ENCODE results near the gene FIGNL1.

Gene FIGNL1

DNA sequence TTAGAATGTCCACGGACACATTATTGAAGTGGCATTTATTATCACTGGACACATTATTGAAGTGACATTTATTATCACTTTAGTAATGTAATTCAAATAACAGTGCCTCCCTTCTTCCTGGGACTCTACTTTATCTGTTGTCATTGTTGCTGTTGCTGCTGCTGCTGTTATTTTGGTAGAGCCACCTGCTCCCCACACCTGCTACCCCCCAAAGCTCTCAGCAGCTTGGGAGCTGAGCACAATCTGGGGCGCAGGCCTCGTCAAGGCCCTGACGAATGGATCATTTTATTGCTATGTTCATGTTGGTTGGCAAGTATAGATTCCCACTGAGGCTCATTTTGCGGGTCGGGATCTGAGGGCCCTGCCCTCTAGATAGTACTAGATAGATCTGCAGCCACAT, 24.8 kb downstream of the FIGNL1 start:
- no peak for TF ChIP-seq EZH2 (IDR thresholded peaks at IDR 0.05; ENCODE audit: borderline replicate concordance, low read length)
- TF ChIP-seq, protein P1, sequence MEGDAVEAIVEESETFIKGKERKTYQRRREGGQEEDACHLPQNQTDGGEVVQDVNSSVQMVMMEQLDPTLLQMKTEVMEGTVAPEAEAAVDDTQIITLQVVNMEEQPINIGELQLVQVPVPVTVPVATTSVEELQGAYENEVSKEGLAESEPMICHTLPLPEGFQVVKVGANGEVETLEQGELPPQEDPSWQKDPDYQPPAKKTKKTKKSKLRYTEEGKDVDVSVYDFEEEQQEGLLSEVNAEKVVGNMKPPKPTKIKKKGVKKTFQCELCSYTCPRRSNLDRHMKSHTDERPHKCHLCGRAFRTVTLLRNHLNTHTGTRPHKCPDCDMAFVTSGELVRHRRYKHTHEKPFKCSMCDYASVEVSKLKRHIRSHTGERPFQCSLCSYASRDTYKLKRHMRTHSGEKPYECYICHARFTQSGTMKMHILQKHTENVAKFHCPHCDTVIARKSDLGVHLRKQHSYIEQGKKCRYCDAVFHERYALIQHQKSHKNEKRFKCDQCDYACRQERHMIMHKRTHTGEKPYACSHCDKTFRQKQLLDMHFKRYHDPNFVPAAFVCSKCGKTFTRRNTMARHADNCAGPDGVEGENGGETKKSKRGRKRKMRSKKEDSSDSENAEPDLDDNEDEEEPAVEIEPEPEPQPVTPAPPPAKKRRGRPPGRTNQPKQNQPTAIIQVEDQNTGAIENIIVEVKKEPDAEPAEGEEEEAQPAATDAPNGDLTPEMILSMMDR (IDR thresholded peaks at IDR 0.05; ENCODE audit: low read length), result no peak

DNA sequence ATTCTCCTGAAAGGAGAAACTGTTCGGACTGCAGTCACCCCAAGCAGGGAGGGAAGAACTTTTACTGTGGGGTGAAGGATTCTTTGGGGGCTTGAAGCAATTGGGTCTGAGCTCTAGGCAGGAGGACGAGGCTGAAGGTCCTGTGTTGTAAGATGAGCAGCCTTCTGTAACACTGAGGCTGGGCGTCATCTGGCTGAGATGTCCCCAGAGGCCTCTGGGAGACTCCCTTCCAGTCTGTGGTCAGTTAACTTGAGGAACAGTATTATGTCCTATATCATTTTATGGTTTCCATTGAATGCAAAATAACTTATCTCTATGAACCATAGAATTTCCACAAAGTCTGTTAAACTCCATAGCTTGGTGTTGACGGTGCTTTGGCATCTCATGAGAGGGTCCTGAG, 26.3 kb downstream of the FIGNL1 start:
- Histone ChIP-seq H3K9me2 (ENCODE audit: low read depth, low read length) (no peaks in the 10 kb centered on the region), H3K36me3 (ENCODE audit: insufficient read depth, low read length) (no peaks in the 10 kb centered on the region), H3K9ac (ENCODE audit: low read length) (no peak overlapping the region), H3K27me3 (ENCODE audit: insufficient read depth, low read length) (no peaks in the 10 kb centered on the region), H2AFZ (ENCODE audit: low read length) (no peak overlapping the region), H3K79me2 (ENCODE audit: insufficient read depth, low read length) (no peaks in the 10 kb centered on the region), H4K20me1 (ENCODE audit: insufficient read depth, low read length) (no peaks in the 10 kb centered on the region), H3K4me2 (ENCODE audit: low read length) (no peak overlapping the region), H3F3A (ENCODE audit: insufficient read depth, low read length) (no peaks in the 10 kb centered on the region), H3K27ac (ENCODE audit: low read depth, low read length, poor library complexity, severe bottlenecking) (no peak overlapping the region), H3K9me3 (ENCODE audit: low read length) (no peaks in the 10 kb centered on the region), H3K4me3 (ENCODE audit: low read depth, low read length, poor library complexity, severe bottlenecking) (no peak overlapping the region), H3K4me1 (ENCODE audit: insufficient read depth, low read length, severe bottlenecking) (no peaks in the 10 kb centered on the region)
- TF ChIP-seq EZH2 (IDR thresholded peaks at IDR 0.05; ENCODE audit: borderline replicate concordance, low read length), result no peak
- TF ChIP-seq, protein P1 (IDR thresholded peaks at IDR 0.05; ENCODE audit: low read length), result no peak

More for the DNA sequence above, 24.8 kb downstream of the FIGNL1 start:
- no peak overlapping the region for H3K4me3 ChIP-seq (ENCODE audit: low read depth, low read length, poor library complexity, severe bottlenecking)
- no peak overlapping the region for H2AFZ ChIP-seq (ENCODE audit: low read length)
- H3K9ac ChIP-seq (ENCODE audit: low read length), result no peak overlapping the region
- H3F3A ChIP-seq (ENCODE audit: insufficient read depth, low read length), result no peaks in the 10 kb centered on the region
- H3K9me2 ChIP-seq (ENCODE audit: low read depth, low read length), result no peaks in the 10 kb centered on the region
- no peaks in the 10 kb centered on the region for H3K27me3 ChIP-seq (ENCODE audit: insufficient read depth, low read length)
- no peaks in the 10 kb centered on the region for H3K36me3 ChIP-seq (ENCODE audit: insufficient read depth, low read length)
- no peak overlapping the region for H3K27ac ChIP-seq (ENCODE audit: low read depth, low read length, poor library complexity, severe bottlenecking)
- H3K4me1 ChIP-seq (ENCODE audit: insufficient read depth, low read length, severe bottlenecking), result no peaks in the 10 kb centered on the region
- H4K20me1 ChIP-seq (ENCODE audit: insufficient read depth, low read length), result no peaks in the 10 kb centered on the region
- H3K9me3 ChIP-seq (ENCODE audit: low read length), result no peaks in the 10 kb centered on the region
- H3K79me2 ChIP-seq (ENCODE audit: insufficient read depth, low read length), result no peaks in the 10 kb centered on the region
- no peak overlapping the region for H3K4me2 ChIP-seq (ENCODE audit: low read length)

DNA sequence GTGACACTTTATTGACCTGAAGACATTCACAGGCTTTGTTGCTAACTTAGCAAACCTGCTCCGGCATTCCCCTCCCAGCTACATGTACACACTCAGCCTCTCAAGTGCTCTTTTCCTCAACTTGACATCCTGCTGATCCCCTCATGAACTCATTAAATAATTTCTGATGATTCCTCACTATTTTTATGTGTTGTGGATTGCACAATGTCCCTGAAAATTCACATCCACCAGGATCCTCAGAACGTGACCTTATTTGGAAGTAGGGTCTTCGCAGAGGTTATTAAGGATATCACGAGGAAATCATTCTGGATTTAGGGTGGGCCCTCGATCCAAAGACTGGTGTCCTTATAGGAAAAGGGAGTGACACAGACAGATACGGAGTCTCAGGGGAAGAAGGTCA, 27.3 kb downstream of the FIGNL1 start:
- H3K79me2 ChIP-seq (ENCODE audit: insufficient read depth, low read length), result no peaks in the 10 kb centered on the region
- H2AFZ ChIP-seq (ENCODE audit: low read length), result no peak overlapping the region
- no peak overlapping the region for H3K4me2 ChIP-seq (ENCODE audit: low read length)
- H3K27ac ChIP-seq (ENCODE audit: low read depth, low read length, poor library complexity, severe bottlenecking), result no peak overlapping the region
- no peaks in the 10 kb centered on the region for H3K36me3 ChIP-seq (ENCODE audit: insufficient read depth, low read length)
- no peak overlapping the region for H3K9ac ChIP-seq (ENCODE audit: low read length)
- no peaks in the 10 kb centered on the region for H3K4me1 ChIP-seq (ENCODE audit: insufficient read depth, low read length, severe bottlenecking)
- TF ChIP-seq EZH2 (IDR thresholded peaks at IDR 0.05; ENCODE audit: borderline replicate concordance, low read length), result no peak
- TF ChIP-seq, protein P1 (IDR thresholded peaks at IDR 0.05; ENCODE audit: low read length), result no peak
- H3F3A ChIP-seq (ENCODE audit: insufficient read depth, low read length), result no peaks in the 10 kb centered on the region
- H3K4me3 ChIP-seq (ENCODE audit: low read depth, low read length, poor library complexity, severe bottlenecking), result no peak overlapping the region
- H4K20me1 ChIP-seq (ENCODE audit: insufficient read depth, low read length), result no peaks in the 10 kb centered on the region
- no peaks in the 10 kb centered on the region for H3K9me3 ChIP-seq (ENCODE audit: low read length)
- no peaks in the 10 kb centered on the region for H3K27me3 ChIP-seq (ENCODE audit: insufficient read depth, low read length)
- H3K9me2 ChIP-seq (ENCODE audit: low read depth, low read length), result no peaks in the 10 kb centered on the region
